ENCODE data around the gene FLAD1. TPM values are rescaled to one million over a fixed set of nuclear protein-coding genes. Genes with fewer than 3 reads are reported as not detected.

FLAD1 gene
- total and polyA plus RNA-seq, 2 of the 4 experiments (the other 2 are of a cell fraction), result 26.3 to 37.3 TPM

- H2BK5ac ChIP-seq (ENCODE audit: low read depth, low read length, poor library complexity, severe bottlenecking), result no peak overlapping the region
- H3K9ac ChIP-seq (ENCODE audit: low read depth, low read length), result no peak overlapping the region
- H3K27me3 ChIP-seq (ENCODE audit: control insufficient read depth, insufficient read depth, low read length), result no peaks in the 10 kb centered on the region
- H3K79me1 ChIP-seq (ENCODE audit: low read depth in 1 of 2, low read length in 2 of 2), result peaks cover 16 to 30% of the 10 kb centered on the region in 2 experiments
- dilution Hi-C loops (cut with HindIII; ENCODE audit: low sequenced_read_pairs, unreplicated experiment) (no loop called here), in situ Hi-C loops (cut with MboI; ENCODE audit: low sequenced_read_pairs) (no loop called here), intact Hi-C loops (cut with micrococcal nuclease) (no loop called here)
- no peak overlapping the region for H2BK15ac ChIP-seq (ENCODE audit: low read depth, low read length)
- DNase-seq (peak; percentile 58), ATAC-seq (ENCODE audit: low read depth) (peak; percentile 44)
- H3K4me1 ChIP-seq (ENCODE audit: control insufficient read depth, insufficient read depth, low read length), result peaks cover 4% of the 10 kb centered on the region; the same call in 1 of the 2 replicates
- H4K91ac ChIP-seq (ENCODE audit: insufficient read depth, low read depth, low read length), result no peak overlapping the region
- H3K56ac ChIP-seq (ENCODE audit: extremely low read depth, insufficient read depth, low read length), result no peak overlapping the region
- H2AFZ ChIP-seq (replicated peaks; ENCODE audit: low read length, poor library complexity), result peak overlapping the region; percentile 39
- CTCF ChIA-PET, result interaction anchor here (1.1 kb wide), 1 partner anchor 20 kb away, joined by 4 read pairs; no protein-coding TSS in a partner anchor
- peak overlapping the region; percentile 91 for H2AK9ac ChIP-seq (replicated peaks; ENCODE audit: low read depth, low read length, poor library complexity)
- no TSS peak for BruUV-seq (replicated peaks)
- POLR2A ChIA-PET (ENCODE audit: unreplicated experiment), result interaction anchor here (0.8 to 1.0 kb wide), 2 partner anchors 9 to 19 kb away, joined by 3 read pairs; partner anchors contain the start of gene FLAD1
- H3K36me3 ChIP-seq (ENCODE audit: control insufficient read depth, insufficient read depth, low read length), result peaks cover 24% of the 10 kb centered on the region
- peak overlapping the region; percentile 4; the same call in 1 of the 2 replicates for H3K27ac ChIP-seq (ENCODE audit: insufficient read depth, low read length)
- H3K14ac ChIP-seq (replicated peaks; ENCODE audit: low read depth, low read length), result no peak overlapping the region
- no peak overlapping the region for H4K5ac ChIP-seq (ENCODE audit: low read depth, low read length)
- H4K20me1 ChIP-seq (ENCODE audit: insufficient read depth, low read length), result peaks cover 12% of the 10 kb centered on the region; the same call in 1 of the 2 replicates
- no peaks in the 10 kb centered on the region for H3K9me3 ChIP-seq (ENCODE audit: control insufficient read depth, insufficient read depth, low read length)
- no peak overlapping the region for H3K18ac ChIP-seq (ENCODE audit: low read depth, low read length)
- no peak overlapping the region for H3K23ac ChIP-seq (ENCODE audit: low read depth, low read length)
- H2BK20ac ChIP-seq (ENCODE audit: low read depth, low read length), result no peak overlapping the region
- H3K4me2 ChIP-seq (ENCODE audit: low read depth, low read length), result no peak overlapping the region
- H3K9me1 ChIP-seq (ENCODE audit: insufficient read depth, low read length), result peaks cover 7% of the 10 kb centered on the region
- peak overlapping the region in 1 of 2 experiments; percentile 40; a peak in 2 of 4 replicates for H4K8ac ChIP-seq (ENCODE audit: low read depth in 2 of 2, low read length in 2 of 2)
- H3K4ac ChIP-seq (ENCODE audit: low read depth, low read length), result peak overlapping the region; percentile 72
- no peak overlapping the region for H3K4me3 ChIP-seq (ENCODE audit: insufficient read depth, low read depth, low read length)
- H2BK120ac ChIP-seq (ENCODE audit: low read depth, low read length), result no peak overlapping the region
- TF ChIP-seq RAD21 (IDR thresholded peaks at IDR 0.05; ENCODE audit: low read length), result no peak
- no peak for TF ChIP-seq USF2 (IDR thresholded peaks at IDR 0.05; ENCODE audit: low read depth, low read length)
- no peak for TF ChIP-seq FOS (IDR thresholded peaks at IDR 0.05; ENCODE audit: low read depth, low read length)
- TF ChIP-seq MAZ (IDR thresholded peaks at IDR 0.05; ENCODE audit: borderline replicate concordance, low read depth, low read length), result no peak
- TF ChIP-seq RFX5 (IDR thresholded peaks at IDR 0.05; ENCODE audit: low read depth, low read length), result no peak
- TF ChIP-seq SMC3 (IDR thresholded peaks at IDR 0.05; ENCODE audit: low read depth, low read length), result 0 out of 2 replicates have a peak, but pooled peaks have one; percentile 11
- TF ChIP-seq CHD1 (IDR thresholded peaks at IDR 0.05; ENCODE audit: low read depth, low read length), result no peak
- TF ChIP-seq ELK1 (IDR thresholded peaks at IDR 0.05; ENCODE audit: borderline replicate concordance, low read depth, low read length), result no peak
- peak; percentile 15; the same call in 1 of the 2 replicates for TF ChIP-seq CTCF (conservative IDR thresholded peaks at IDR 0.05; ENCODE audit: low read depth, low read length)
- peak overlapping the region; percentile 35 for H2AK5ac ChIP-seq (ENCODE audit: low read depth, low read length)
- WGBS, 2 experiments (ENCODE audit: extremely low coverage in 2 of 2, insufficient read length in 1 of 2), result no CpG with 5 or more reads among the region's 14 CpGs
Observed at GRCh38 chr1:154992721-154993571, 9.8 kb downstream of the FLAD1 start.
